Astrocyte of the cerebellum (primary cell): Measurements from ENCODE around the gene XNDC1N.

Experiments used
- DNase-seq: peaks from one replicate; pipeline ENCODE4 v3.0.0-alpha.2; 2011; ENCODE audit warnings: low read depth
- H3K4me3 ChIP-seq: 2 replicates; pipeline ENCODE4 v1.5.1; 2011; ENCODE audit warnings: mild to moderate bottlenecking, low read depth, low read length, moderate library complexity
- CTCF ChIP-seq: IDR thresholded peaks from 2 replicates; pipeline ENCODE4 v1.5.1; 2012; ENCODE audit warnings: low read length, low read depth, moderate library complexity, mild to moderate bottlenecking; ENCODE audit errors: missing control alignments
- in situ Hi-C: cut with HindIII; loops from 2 replicates; pipeline ENCODE4 v1.10.0; 2017; ENCODE audit warnings: low sequenced_read_pairs

XNDC1N gene

GRCh38 chr11:71927820-71928736 is at the start of gene XNDC1N:
Gene XNDC1N, minus strand, starts transcription at chr11:71928594. Its CDS starts 5,241 bp downstream, at chr11:71923353.
- in situ Hi-C loops, result no loop called here
- peak within 1 kb of the TSS; percentile 99 for H3K4me3 ChIP-seq
- DNase-seq, result peak; percentile 79
- TF ChIP-seq CTCF, result no peak

DNA sequence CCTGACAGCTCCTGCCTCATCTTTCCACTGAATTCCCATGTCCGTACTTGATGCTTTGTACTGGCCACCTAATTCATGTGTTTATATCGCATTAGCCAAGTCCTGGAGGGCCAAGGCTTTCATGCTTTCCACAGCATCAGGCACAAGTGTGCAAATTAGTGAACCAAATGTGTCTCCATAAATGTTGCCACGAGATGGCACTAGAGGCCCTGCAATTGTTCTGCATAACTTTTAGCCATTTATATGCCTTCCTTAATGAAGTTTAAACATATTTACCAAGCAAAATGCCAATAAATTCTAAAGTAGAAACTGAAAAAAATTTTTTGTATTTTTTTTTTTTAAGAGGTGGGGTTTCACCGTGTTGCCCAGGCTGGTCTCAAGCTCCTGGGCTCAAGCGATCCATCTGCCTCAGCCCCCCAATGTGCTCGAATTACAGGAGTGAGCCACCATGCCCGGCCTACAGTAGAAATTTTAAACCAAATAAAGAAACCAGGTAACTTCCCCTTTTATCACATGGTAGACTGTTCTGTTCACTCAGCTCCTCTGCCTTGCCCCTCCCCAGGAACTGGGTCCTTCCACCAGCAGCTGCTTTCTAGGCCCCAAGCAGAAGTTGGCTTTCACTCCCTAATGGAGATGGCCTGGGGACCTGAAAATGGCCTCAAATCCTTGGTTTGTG is 49.5 kb upstream of the XNDC1N start:
- in situ Hi-C loops, result no loop called here
- TF ChIP-seq CTCF, result peak; percentile 70
- no peak overlapping the region for H3K4me3 ChIP-seq
- DNase-seq, result peak; percentile 34

- in situ Hi-C loops, result no loop called here
- TF ChIP-seq CTCF, result no peak
- no peak overlapping the region for H3K4me3 ChIP-seq
- no peak for DNase-seq
Measured at GRCh38 chr11:71977090-71977489, 48.7 kb upstream of the XNDC1N start.

- DNase-seq, result no peak
- no peak for TF ChIP-seq CTCF
- no peak overlapping the region for H3K4me3 ChIP-seq
- in situ Hi-C loops, result no loop called here
Measured at GRCh38 chr11:71976551-71976950, 48.2 kb upstream of the XNDC1N start.

- in situ Hi-C loops, result no loop called here
- no peak overlapping the region for H3K4me3 ChIP-seq
- DNase-seq, result no peak
- no peak for TF ChIP-seq CTCF
Measured at GRCh38 chr11:71971680-71972079, 43.3 kb upstream of the XNDC1N start.

DNA sequence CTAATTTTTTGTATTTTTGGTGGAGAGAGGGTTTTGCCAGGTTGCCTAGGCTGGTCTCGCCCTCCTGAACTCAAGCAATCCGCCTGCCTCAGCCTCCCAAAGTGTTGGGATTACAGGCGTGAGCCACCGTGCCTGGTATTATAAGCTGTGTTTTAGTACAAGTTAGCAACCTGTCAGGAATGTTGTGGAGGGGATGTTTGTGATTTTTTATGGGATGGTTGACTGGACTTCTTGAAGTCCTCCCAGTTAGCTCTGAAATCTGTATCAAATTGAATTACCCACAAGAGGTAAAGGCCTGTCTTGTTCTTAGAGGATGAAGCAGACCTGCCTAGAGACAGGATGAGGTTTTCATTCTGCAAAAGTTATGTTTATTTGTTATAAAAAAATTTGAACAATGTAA is 36.2 kb upstream of the XNDC1N start:
- in situ Hi-C loops, result no loop called here
- H3K4me3 ChIP-seq, result no peak overlapping the region
- TF ChIP-seq CTCF, result no peak
- no peak for DNase-seq
